ENCODE measurements around the gene CSK.
"Not testable (repeated sequence)": the region's sequence is repeated elsewhere in the genome, so short reads cannot be mapped to it uniquely, and the experiment has no call there.

CSK gene

DNA sequence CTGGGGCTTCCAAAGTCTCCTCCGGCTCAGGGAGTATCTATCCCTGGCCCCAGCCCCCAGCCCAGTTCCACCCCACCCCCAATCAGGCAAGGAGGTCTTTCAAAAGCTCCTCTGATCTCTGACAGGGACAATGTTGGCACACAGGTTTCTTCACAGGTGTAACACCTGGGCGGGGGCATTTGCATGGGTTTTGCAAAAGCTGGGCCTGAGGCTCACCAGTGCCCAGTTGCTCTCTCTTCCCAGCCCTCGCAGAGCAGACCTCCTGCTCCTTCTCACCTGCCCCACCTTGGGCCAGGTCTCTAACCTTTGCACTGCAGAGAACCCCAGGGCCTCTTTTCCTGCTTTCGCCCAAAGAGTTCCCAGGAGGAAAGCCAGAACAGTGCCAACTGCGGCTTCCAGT is 8.6 kb upstream of the CSK start:
- DNase-seq = no peak

- no peak for DNase-seq
Measured at GRCh38 chr15:74773731-74774252, 8.1 kb upstream of the CSK start.

GRCh38 chr15:74775132-74775562 is 6.7 kb upstream of the CSK start:
- peak; percentile 61 for DNase-seq

DNA sequence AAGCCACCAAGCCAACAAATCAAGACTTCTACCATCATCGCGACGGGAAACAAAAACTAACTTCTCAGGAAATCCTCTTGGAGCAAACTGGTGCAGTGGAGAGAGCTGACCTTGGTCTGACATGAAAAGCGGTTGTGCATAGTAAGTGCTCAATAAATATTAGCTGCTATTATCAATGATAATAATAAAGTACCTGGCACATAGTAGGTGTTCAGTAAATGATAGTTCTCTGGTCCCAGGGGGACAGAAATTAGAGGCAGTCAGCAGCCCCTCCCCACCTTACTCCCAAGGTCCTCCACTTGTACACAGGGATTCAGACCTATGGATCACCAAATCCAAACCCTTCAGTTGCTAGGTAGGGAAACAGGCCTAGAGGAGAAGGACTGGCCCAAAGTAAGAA is 6.0 kb upstream of the CSK start:
- DNase-seq = no peak

- peak; percentile 91 for DNase-seq
Measured at GRCh38 chr15:74776821-74777768, 4.8 kb upstream of the CSK start.

DNA sequence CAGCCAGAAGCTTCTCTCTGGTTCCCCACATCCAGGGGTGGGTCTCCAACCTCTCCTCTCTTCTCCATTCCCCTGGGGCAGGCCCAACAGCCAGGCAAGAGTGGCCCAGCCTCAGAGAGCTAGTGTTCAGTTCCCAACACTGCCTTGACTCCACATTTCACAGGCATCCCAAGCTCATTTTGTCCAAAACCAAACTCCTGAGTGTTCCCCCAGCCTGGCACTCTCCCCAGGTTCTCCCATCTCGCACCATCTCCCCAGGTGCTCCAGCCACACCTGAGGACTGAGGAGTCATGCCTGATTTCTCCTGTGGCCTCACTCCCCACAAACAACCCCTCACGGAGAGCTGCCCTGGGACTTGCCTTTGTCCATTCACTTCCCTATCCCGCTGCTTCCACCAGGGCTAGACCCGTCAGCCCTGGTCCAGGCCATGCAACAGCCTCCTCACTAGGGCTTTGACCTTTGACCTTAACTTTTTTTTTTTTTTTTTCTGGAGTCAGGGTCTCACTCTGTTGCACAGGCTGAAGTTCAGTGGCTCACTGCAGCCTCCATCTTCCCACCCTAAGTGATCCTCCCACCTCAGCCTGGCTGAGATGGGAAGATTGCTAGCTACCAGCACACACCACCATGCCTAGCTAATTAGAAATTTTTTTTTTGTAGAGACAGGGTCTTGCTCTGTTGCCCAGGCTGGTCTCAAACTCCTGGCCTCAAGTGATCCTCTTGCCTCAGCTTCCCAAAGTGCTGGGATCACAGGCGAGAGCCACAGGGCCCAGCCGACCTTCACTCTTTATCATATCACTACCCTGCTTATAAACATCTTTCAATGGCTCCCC is 3.9 kb upstream of the CSK start:
- DNase-seq = no peak

DNA sequence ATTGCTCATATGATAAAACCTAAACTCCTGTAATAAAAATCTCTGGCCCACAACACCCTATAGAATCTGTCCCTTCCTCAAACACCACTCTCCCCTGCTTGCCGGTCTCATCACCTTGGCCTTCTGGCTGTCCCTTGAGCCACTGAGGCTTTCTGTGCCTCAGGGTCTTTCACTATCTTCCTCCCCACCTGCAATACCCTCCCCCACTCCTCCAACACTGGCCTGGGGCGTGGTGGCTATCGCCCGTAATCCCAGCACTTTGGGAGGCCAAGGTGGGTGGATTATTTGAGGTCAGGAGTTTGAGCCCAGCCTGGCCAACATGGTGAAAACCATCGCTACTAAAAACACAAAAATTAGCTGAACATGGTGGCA is 3.3 kb upstream of the CSK start:
- DNase-seq = no peak

- peak; percentile 34 for DNase-seq
Measured at GRCh38 chr15:74779162-74779648, 2.7 kb upstream of the CSK start.

- DNase-seq = peak; percentile 85
Measured at GRCh38 chr15:74780523-74781430, 1.1 kb upstream of the CSK start.

GRCh38 chr15:74782259-74783071 is 585 bp downstream of the CSK start:
- DNase-seq = peak; percentile 78

- DNase-seq = peak; percentile 87
Measured at GRCh38 chr15:74783072-74783807, 1.4 kb downstream of the CSK start.

GRCh38 chr15:74783808-74784175 is 1.9 kb downstream of the CSK start:
- DNase-seq = peak; percentile 40

GRCh38 chr15:74784426-74785193 is 2.7 kb downstream of the CSK start:
- peak; percentile 57 for DNase-seq

- DNase-seq = peak; percentile 77
Measured at GRCh38 chr15:74785194-74786032, 3.5 kb downstream of the CSK start.

- DNase-seq = not testable (repeated sequence)
Measured at GRCh38 chr15:74786081-74786480, 4.2 kb downstream of the CSK start.

DNA sequence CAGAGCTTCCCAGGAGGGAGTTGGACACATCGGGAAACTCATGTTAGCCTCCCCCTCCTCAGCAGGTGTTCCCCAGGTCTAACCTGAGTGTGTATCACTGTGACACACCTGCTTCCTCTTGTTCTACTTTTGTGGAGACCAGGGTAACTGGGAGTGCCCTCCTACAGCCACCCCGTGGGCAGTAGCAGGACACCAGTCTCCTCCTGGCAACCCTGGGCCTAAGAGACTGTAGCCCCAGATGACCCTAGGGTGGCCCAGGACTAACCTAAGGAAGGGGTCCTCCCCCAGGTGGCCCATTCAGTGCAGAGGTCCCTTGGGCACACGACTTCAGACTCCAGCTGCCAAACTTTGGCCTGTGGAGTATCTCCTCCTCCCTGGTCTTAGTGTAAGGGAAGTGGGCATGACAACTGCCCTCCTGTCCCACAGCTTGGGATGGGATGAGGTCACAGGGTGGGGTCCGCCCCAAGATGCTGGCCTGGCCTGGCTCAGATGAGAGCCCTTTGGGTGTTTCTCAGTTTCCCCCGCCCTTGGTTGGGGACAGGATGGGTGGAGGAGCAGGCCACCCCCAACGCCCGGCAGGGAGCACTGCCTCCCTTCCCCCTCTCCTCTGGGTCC is 4.8 kb downstream of the CSK start:
- DNase-seq = peak; percentile 44

DNA sequence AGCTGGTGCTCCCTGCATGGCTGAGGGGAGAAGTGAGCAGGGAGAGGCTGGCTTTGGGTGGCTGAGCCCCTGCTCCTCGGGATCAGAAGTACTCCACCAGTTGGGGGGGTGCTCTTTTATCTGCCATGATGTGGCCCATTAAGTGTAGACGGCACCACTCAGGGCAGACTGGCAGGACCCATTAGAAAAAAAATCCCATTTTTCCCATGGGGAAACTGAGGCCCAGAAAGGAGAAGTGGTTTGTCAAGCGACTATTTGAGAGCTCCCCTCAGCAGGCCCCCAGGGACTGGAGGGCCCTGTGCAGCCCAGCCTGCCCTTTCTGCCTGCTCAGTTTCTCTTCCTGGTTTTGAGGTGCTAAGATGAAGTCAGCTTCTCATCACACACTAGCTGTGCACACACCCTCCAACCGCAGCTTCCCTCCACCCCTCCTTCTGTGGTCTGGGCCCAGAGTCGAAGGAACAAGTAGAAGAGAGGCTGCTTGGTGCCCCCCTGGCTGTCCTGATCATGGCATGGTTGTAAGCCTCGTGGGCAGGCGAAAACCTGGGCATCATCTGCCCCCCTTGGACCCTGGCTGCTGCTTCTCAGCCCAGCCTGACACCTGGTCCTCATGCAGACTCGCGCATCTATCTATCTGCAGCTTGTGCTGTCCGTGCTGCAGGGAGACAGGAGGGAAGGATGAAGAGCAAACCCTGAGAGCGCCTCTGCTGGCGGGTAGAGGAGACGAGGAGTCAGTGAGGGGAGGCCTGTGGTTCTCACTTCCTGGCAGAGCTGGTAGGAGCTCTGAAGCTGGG is 5.6 kb downstream of the CSK start:
- DNase-seq = peak; percentile 98
